ENCODE data around the gene ZFP92.
A peak's percentile ranks its signal among the peaks of the same experiment; 100 is the strongest.

The ZFP92 gene

GRCh38 chrX:153449368-153450113 is 38.3 kb downstream of the ZFP92 start:
- Mint-ChIP-seq H3K9me3 (no peaks in the 10 kb centered on the region), H3K27ac (no peak overlapping the region), H3K27me3 (no peaks in the 10 kb centered on the region), H3K4me1 (no peaks in the 10 kb centered on the region), H3K4me3 (no peak overlapping the region)
- no peak for ATAC-seq
- DNase-seq = no peak

GRCh38 chrX:153450114-153450948 is 39.1 kb downstream of the ZFP92 start:
- H3K27ac Mint-ChIP-seq = no peak overlapping the region
- H3K4me3 Mint-ChIP-seq = no peak overlapping the region
- DNase-seq (no peak), ATAC-seq (no peak)
- no peaks in the 10 kb centered on the region for H3K4me1 Mint-ChIP-seq
- no peaks in the 10 kb centered on the region for H3K9me3 Mint-ChIP-seq
- H3K27me3 Mint-ChIP-seq = no peaks in the 10 kb centered on the region

GRCh38 chrX:153450949-153451277 is 39.6 kb downstream of the ZFP92 start:
- H3K4me3 Mint-ChIP-seq = no peak overlapping the region
- H3K27me3 Mint-ChIP-seq = no peaks in the 10 kb centered on the region
- ATAC-seq (no peak), DNase-seq (no peak)
- H3K27ac Mint-ChIP-seq = no peak overlapping the region
- H3K4me1 Mint-ChIP-seq = no peaks in the 10 kb centered on the region
- H3K9me3 Mint-ChIP-seq = no peaks in the 10 kb centered on the region

GRCh38 chrX:153454901-153455550 is 43.8 kb downstream of the ZFP92 start:
- Mint-ChIP-seq H3K27ac (no peak overlapping the region), H3K9me3 (no peaks in the 10 kb centered on the region), H3K4me3 (no peak overlapping the region), H3K4me1 (no peaks in the 10 kb centered on the region), H3K27me3 (no peaks in the 10 kb centered on the region)
- ATAC-seq (no peak), DNase-seq (no peak)

- Mint-ChIP-seq H3K9me3 (no peaks in the 10 kb centered on the region), H3K27ac (no peak overlapping the region), H3K4me1 (no peaks in the 10 kb centered on the region), H3K27me3 (no peaks in the 10 kb centered on the region), H3K4me3 (no peak overlapping the region)
- DNase-seq = no peak
- ATAC-seq = no peak
These were observed 44.3 kb downstream of the ZFP92 start for GRCh38 chrX:153455571-153455970.

GRCh38 chrX:153456161-153456560 is 44.9 kb downstream of the ZFP92 start:
- no peaks in the 10 kb centered on the region for H3K9me3 Mint-ChIP-seq
- ATAC-seq (no peak), DNase-seq (no peak)
- H3K4me3 Mint-ChIP-seq = no peak overlapping the region
- H3K4me1 Mint-ChIP-seq = no peaks in the 10 kb centered on the region
- H3K27me3 Mint-ChIP-seq = no peaks in the 10 kb centered on the region
- no peak overlapping the region for H3K27ac Mint-ChIP-seq

- no peak overlapping the region for H3K4me3 Mint-ChIP-seq
- ATAC-seq (no peak), DNase-seq (no peak)
- no peaks in the 10 kb centered on the region for H3K27me3 Mint-ChIP-seq
- H3K9me3 Mint-ChIP-seq = no peaks in the 10 kb centered on the region
- no peaks in the 10 kb centered on the region for H3K4me1 Mint-ChIP-seq
- peak overlapping the region in 1 of 2 donors; percentile 67 for H3K27ac Mint-ChIP-seq
These were observed 45.4 kb downstream of the ZFP92 start for GRCh38 chrX:153456704-153457103.

GRCh38 chrX:153457136-153457825 is 46.0 kb downstream of the ZFP92 start:
- H3K27ac Mint-ChIP-seq = peak overlapping the region in 1 of 2 donors; percentile 34
- ATAC-seq = no peak

GRCh38 chrX:153457827-153458466 is 46.7 kb downstream of the ZFP92 start:
- H3K4me3 Mint-ChIP-seq = no peak overlapping the region
- no peaks in the 10 kb centered on the region for H3K27me3 Mint-ChIP-seq
- DNase-seq (no peak), ATAC-seq (no peak)
- H3K27ac Mint-ChIP-seq = peak overlapping the region in 1 of 2 donors; percentile 40
- no peaks in the 10 kb centered on the region for H3K4me1 Mint-ChIP-seq
- no peaks in the 10 kb centered on the region for H3K9me3 Mint-ChIP-seq

More at GRCh38 chrX:153457136-153457825, 46.0 kb downstream of the ZFP92 start:
- Mint-ChIP-seq H3K4me1 (no peaks in the 10 kb centered on the region), H3K27me3 (no peaks in the 10 kb centered on the region), H3K4me3 (no peak overlapping the region), H3K9me3 (no peaks in the 10 kb centered on the region)
- no peak for DNase-seq

- H3K9me3 Mint-ChIP-seq = no peaks in the 10 kb centered on the region
- no peaks in the 10 kb centered on the region for H3K27me3 Mint-ChIP-seq
- no peak overlapping the region for H3K27ac Mint-ChIP-seq
- peaks cover under 1% of the 10 kb centered on the region for H3K4me1 Mint-ChIP-seq
- no peak overlapping the region for H3K4me3 Mint-ChIP-seq
- DNase-seq (no peak), ATAC-seq (no peak)
These were observed 47.2 kb downstream of the ZFP92 start for GRCh38 chrX:153458476-153458875.

- no peak overlapping the region for H3K4me3 Mint-ChIP-seq
- DNase-seq (no peak), ATAC-seq (no peak)
- no peaks in the 10 kb centered on the region for H3K27me3 Mint-ChIP-seq
- H3K27ac Mint-ChIP-seq = no peak overlapping the region
- H3K9me3 Mint-ChIP-seq = no peaks in the 10 kb centered on the region
- H3K4me1 Mint-ChIP-seq = peaks cover 6% of the 10 kb centered on the region
These were observed 48.7 kb downstream of the ZFP92 start for GRCh38 chrX:153459986-153460385.

- Mint-ChIP-seq H3K27ac (no peak overlapping the region), H3K4me1 (peaks cover 6% of the 10 kb centered on the region), H3K27me3 (no peaks in the 10 kb centered on the region), H3K4me3 (no peak overlapping the region), H3K9me3 (no peaks in the 10 kb centered on the region)
- ATAC-seq (peak; percentile 66), DNase-seq (peak; percentile 32 to 36)
These were observed 49.6 kb downstream of the ZFP92 start for GRCh38 chrX:153460826-153461225.
